Suprapubic skin (tissue), 4 donors: Measurements from ENCODE around the gene MGME1. TPM values are rescaled to one million over a fixed set of nuclear protein-coding genes. Genes with fewer than 3 reads are reported as not detected.
A peak's percentile ranks its signal among the peaks of the same experiment; 100 is the strongest.

Source experiments
- DNase-seq, 2 donors: peaks; one replicate each; pipeline ENCODE4 v3.0.0-alpha.2; 2019; ENCODE audit warnings: low spot score in 2 of 2
- H3K27ac ChIP-seq: fragments of 200-600 bp; sonication (generic); one replicate; pipeline ENCODE4 v1.5.1; 2019
- H3K27me3 ChIP-seq: fragments of 200-600 bp; sonication (generic); one replicate; pipeline ENCODE4 v1.5.1; 2019
- H3K36me3 ChIP-seq: fragments of 200-600 bp; sonication (generic); one replicate; pipeline ENCODE4 v1.5.1; 2019
- H3K4me1 ChIP-seq: fragments of 200-600 bp; sonication (generic); one replicate; pipeline ENCODE4 v1.5.1; 2019
- H3K4me3 ChIP-seq: fragments of 200-600 bp; sonication (generic); one replicate; pipeline ENCODE4 v1.5.1; 2019; ENCODE audit warnings: mild to moderate bottlenecking
- H3K9me3 ChIP-seq: fragments of 200-600 bp; sonication (generic); one replicate; pipeline ENCODE4 v1.5.1; 2019
- EP300 ChIP-seq: sonication (generic); formaldehyde crosslinking; IDR thresholded peaks from one replicate; pipeline ENCODE4 v1.6.1; 2017; ENCODE audit warnings: antibody characterized with exemption
- POLR2A ChIP-seq, 2 donors: fragments of 450-650 bp; IDR thresholded peaks; one replicate each; pipeline ENCODE4 v1.6.1; 2017; ENCODE audit warnings: antibody characterized with exemption in 2 of 2, mild to moderate bottlenecking in 2 of 2, moderate library complexity in 2 of 2
- POLR2AphosphoS5 ChIP-seq, 3 donors: sonication (generic); formaldehyde crosslinking; IDR thresholded peaks; one replicate each; pipeline ENCODE4 v1.6.1; 2017; ENCODE audit warnings: antibody characterized with exemption in 3 of 3
- whole genome bisulfite sequencing: methylation state at CpG from one replicate; pipeline ENCODE4 v1.1.5; 2018; 5-methylcytosine and 5-hydroxymethylcytosine counted together
- total RNA-seq, 4 donors: library from RNA; depleted of rRNA; stranded (reverse); fragments of >200 nt; gene quantifications; one replicate each; pipeline ENCODE4 v1.1.0, GENCODE V29; 2016
- TF ChIP-seq, protein P1 (sequence below), 2 donors: fragments of 200-600 bp in 1 of 2; fragments of 450-650 bp in 1 of 2; sonication (generic) in 1 of 2; IDR thresholded peaks; one replicate each; pipeline ENCODE4 v1.5.1; 2016 to 2019; ENCODE audit warnings: antibody characterized with exemption in 2 of 2, mild to moderate bottlenecking in 1 of 2, moderate library complexity in 1 of 2

MGME1 gene
- total RNA-seq, 4 donors from 2014 or later, result 30.2 to 68.1 (median 32.8) TPM

DNA sequence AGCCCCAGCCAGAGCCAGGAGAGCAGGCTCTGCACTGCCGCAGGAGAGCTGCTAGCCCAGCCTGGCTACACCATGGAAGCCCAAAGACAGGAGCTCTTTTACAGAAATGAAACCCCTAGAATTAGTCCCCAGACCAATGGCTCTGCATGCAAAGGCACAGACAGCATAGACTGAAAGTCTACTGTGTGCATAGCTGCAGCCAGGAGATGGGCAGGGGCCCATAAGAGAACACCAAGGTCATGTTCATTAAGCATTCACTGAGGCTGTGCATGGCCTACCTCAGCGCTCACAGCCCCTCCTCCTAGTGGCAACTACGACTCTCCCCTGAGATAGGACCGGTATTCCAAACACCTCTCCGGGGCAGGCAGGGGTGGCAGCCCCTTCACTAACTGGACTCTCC lies 35.1 kb upstream of the MGME1 start:
- no peak overlapping the region for H3K27ac ChIP-seq
- no peak for TF ChIP-seq EP300
- no peaks in the 10 kb centered on the region for H3K36me3 ChIP-seq
- WGBS, result 82% methylated on average over 3 of the region's 5 CpGs
- no peak overlapping the region for H3K4me3 ChIP-seq
- H3K27me3 ChIP-seq, result no peaks in the 10 kb centered on the region
- no peak for DNase-seq
- no peaks in the 10 kb centered on the region for H3K9me3 ChIP-seq
- peaks cover 18% of the 10 kb centered on the region for H3K4me1 ChIP-seq

DNA sequence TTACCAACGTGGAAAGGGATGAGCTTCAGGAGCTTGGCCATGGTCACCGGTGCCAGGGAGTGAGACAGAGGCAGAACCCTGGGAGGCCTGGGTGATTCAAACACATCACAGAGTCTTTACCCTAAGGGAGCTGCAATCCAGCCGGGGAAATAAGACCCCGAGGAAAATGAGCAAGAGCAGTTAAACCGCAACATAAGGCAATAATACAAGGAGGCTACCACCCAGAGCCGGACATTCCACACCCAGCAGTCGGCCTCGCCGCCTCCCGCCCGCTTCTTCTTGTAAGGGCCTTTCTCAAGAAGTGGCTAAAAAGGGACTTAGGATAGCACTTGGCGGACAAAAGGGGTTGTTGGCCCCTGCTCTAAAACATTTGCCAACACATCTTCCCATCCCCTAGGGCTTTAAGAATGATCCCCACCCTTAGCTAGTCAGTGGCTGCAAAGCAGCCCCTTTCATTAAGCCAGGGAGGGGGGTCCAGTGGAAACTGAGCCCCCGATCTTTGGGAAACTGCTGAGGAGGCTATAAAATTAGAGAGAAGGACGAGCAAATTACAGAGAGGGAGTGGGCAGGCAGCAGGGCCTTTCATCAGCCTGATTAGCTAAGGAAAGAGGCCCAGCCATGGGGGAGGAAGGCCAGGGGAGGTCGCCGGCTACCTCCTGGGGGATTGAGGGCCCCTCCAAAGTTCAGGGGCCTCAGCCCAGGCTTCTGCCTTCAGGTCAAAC lies 34.5 kb upstream of the MGME1 start:
- no peaks in the 10 kb centered on the region for H3K36me3 ChIP-seq
- no peak for DNase-seq
- H3K27me3 ChIP-seq, result no peaks in the 10 kb centered on the region
- no peaks in the 10 kb centered on the region for H3K9me3 ChIP-seq
- 71% methylated on average over 16 of the region's 16 CpGs for WGBS
- TF ChIP-seq POLR2AphosphoS5 (IDR thresholded peaks at IDR 0.05) (no peak), EP300 (no peak), POLR2A (IDR thresholded peaks at IDR 0.05) (no peak)
- TF ChIP-seq, protein P1, sequence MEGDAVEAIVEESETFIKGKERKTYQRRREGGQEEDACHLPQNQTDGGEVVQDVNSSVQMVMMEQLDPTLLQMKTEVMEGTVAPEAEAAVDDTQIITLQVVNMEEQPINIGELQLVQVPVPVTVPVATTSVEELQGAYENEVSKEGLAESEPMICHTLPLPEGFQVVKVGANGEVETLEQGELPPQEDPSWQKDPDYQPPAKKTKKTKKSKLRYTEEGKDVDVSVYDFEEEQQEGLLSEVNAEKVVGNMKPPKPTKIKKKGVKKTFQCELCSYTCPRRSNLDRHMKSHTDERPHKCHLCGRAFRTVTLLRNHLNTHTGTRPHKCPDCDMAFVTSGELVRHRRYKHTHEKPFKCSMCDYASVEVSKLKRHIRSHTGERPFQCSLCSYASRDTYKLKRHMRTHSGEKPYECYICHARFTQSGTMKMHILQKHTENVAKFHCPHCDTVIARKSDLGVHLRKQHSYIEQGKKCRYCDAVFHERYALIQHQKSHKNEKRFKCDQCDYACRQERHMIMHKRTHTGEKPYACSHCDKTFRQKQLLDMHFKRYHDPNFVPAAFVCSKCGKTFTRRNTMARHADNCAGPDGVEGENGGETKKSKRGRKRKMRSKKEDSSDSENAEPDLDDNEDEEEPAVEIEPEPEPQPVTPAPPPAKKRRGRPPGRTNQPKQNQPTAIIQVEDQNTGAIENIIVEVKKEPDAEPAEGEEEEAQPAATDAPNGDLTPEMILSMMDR (IDR thresholded peaks at IDR 0.05), result no peak
- H3K4me1 ChIP-seq, result peaks cover 24% of the 10 kb centered on the region
- H3K4me3 ChIP-seq, result no peak overlapping the region
- H3K27ac ChIP-seq, result no peak overlapping the region

DNA sequence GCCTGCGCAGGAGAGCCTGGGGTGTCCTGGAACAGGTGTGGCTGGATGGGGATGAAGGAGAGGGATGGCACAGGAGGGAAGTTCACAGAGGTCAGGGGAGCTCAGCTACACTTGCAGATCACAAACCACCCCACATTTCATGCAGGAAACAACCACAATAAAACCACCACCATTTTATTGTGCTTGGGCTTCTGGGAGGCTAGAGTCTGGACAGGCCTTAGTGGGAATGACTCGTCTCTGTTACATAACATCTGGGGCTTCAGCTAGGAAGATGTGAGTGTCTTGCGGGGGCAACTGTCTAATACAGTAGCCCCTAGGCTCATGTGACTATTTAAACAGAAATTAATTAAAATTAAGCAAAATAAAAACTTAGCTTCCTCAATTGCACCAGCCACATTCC lies 33.6 kb upstream of the MGME1 start:
- no peaks in the 10 kb centered on the region for H3K36me3 ChIP-seq
- 85% methylated on average over 3 of the region's 3 CpGs for WGBS
- peaks cover 30% of the 10 kb centered on the region for H3K4me1 ChIP-seq
- H3K27me3 ChIP-seq, result no peaks in the 10 kb centered on the region
- TF ChIP-seq POLR2AphosphoS5 (IDR thresholded peaks at IDR 0.05), result no peak
- TF ChIP-seq, protein P1 (IDR thresholded peaks at IDR 0.05), result no peak
- no peak for TF ChIP-seq POLR2A (IDR thresholded peaks at IDR 0.05)
- TF ChIP-seq EP300, result no peak
- H3K27ac ChIP-seq, result no peak overlapping the region
- no peak overlapping the region for H3K4me3 ChIP-seq
- DNase-seq, result no peak
- no peaks in the 10 kb centered on the region for H3K9me3 ChIP-seq

DNA sequence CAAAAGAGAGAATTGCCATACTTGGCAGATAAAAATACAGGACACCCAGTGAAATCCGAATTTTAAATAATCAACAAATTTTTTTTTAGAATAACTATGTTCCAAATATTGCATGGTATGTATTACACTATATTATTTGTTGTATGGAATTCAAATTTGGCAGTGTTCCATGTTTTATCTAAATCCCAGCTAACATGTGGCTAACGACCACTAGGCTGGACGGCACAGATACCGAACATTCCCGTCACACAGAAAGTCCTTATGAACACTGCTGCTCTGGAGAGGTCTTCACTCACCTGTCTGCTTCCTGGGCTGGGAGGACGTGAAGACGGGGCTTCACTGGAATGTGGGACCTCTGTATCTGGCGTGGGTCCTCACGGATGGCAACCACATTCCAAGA lies 33.1 kb upstream of the MGME1 start:
- no peak for TF ChIP-seq POLR2A (IDR thresholded peaks at IDR 0.05)
- no peak for TF ChIP-seq POLR2AphosphoS5 (IDR thresholded peaks at IDR 0.05)
- TF ChIP-seq, protein P1 (IDR thresholded peaks at IDR 0.05), result no peak
- TF ChIP-seq EP300, result no peak
- no peaks in the 10 kb centered on the region for H3K27me3 ChIP-seq
- no peak overlapping the region for H3K4me3 ChIP-seq
- DNase-seq, result no peak
- no peaks in the 10 kb centered on the region for H3K9me3 ChIP-seq
- WGBS, result 85% methylated on average over 9 of the region's 9 CpGs
- H3K4me1 ChIP-seq, result peaks cover 30% of the 10 kb centered on the region
- H3K36me3 ChIP-seq, result peaks cover 1% of the 10 kb centered on the region
- H3K27ac ChIP-seq, result no peak overlapping the region

DNA sequence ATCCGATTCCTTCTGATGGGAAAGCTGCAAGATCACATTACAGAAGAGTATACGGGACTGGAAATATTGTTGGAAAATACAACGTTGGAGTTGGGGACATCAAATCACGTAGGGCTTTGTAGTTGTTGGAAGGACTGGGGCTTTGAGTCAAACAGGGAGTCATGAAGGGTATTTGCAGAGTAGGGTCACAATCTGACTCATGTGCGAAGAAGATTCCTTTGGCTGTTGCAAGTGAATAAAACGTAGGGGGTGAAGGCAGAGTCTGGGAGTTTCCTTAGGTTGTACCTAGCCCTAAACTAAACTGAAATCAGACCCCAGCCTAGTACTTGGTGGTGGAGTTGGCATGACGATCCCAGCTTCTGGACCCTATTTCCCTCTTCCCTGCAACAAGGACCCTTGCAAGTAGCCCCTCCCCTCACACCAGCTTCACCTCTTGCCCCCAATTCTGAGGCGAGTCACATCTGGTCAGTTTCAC lies 32.5 kb upstream of the MGME1 start:
- H3K36me3 ChIP-seq, result peaks cover 7% of the 10 kb centered on the region
- H3K9me3 ChIP-seq, result no peaks in the 10 kb centered on the region
- H3K4me1 ChIP-seq, result peaks cover 30% of the 10 kb centered on the region
- H3K27ac ChIP-seq, result peak overlapping the region; percentile 43
- no peak for TF ChIP-seq POLR2AphosphoS5 (IDR thresholded peaks at IDR 0.05)
- TF ChIP-seq, protein P1 (IDR thresholded peaks at IDR 0.05), result no peak
- no peak for TF ChIP-seq EP300
- WGBS, result 58% methylated on average over 8 of the region's 8 CpGs
- no peak for DNase-seq
- H3K4me3 ChIP-seq, result no peak overlapping the region
- H3K27me3 ChIP-seq, result no peaks in the 10 kb centered on the region
